HG03108 (cell line): ENCODE data around the gene CALN1.

ENCODE experiments used
- ATAC-seq: cut with Tn5 transposase; IDR thresholded peaks from one replicate; pipeline ENCODE4 v1.9.1; 2021; ENCODE audit warnings: moderate library complexity; ENCODE audit not compliant: unreplicated experiment

The CALN1 gene

DNA sequence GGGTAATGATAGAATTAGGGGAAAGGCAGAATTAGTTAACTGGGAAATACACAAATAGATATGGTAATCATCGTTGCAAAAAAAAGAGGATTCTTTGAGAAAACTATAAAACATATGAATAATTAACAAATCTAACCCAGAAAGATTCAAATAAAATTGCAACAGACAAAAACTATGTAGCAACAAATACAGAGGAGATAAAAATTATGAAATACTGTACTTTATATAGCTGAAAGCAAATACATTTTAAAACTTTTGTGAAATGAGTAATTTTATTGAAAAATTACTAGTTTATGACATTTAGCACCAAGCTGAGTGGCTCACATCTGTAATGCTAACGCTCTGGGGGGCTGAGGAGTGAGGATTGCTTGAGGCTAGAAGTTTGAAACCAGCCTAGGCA, 356.7 kb downstream of the CALN1 start:
- ATAC-seq = no peak

DNA sequence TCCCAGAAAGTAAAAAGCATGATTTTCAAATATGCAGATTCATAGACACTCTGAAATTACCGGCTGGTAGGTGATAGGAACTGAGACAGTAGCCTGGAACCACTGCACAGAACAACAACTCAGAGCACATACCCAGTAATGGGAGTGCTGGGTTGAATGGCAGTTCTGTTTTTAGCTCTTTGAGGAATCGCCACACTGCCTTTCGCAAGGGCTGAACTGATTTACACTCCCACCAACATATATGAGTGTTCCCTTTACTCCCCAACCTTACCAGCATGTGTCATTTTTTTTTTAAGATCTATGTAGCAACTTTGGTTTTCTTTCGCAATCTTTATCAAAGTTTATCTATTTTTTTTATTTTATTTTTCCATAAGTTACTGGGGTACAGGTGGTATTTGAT, 358.8 kb downstream of the CALN1 start:
- no peak for ATAC-seq

DNA sequence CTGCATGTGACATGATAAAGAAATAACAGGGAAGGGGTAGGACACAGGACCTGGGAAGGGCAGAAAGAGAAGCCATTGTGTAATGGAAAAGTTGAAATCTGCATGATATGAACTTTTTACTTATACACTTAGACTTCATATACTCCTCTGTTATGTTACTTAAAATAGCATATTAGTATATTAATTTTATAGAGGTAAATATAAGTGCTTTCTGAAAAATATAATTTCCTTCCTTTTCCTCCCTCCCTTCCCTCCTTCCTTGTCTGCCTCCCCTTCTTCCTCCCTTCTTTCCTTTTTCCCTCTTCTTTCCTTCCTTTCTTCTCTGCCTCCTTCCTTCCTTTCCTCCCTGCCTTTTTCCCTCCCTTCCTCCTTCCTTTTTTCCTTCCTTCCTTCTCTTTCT, 363.7 kb downstream of the CALN1 start:
- ATAC-seq = no peak

DNA sequence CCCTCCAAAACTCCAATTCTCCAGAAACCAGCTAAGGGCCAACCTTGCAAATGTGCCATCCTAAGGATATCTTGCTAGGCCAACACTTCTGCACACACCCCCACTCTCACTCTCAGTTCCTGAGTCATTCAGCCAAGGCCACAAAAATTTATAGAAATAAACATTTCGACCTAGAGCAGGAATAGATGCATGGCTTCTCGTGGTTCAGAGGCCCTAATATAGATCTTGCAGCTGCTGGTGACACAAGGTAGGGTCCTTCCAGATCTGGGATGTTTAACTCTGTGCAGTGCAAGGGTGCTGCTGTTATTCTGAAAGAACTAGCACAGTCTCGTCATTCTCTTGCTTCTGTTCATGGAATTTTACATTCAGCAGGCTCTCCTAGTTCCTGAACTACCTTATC, 369.3 kb downstream of the CALN1 start:
- no peak for ATAC-seq

DNA sequence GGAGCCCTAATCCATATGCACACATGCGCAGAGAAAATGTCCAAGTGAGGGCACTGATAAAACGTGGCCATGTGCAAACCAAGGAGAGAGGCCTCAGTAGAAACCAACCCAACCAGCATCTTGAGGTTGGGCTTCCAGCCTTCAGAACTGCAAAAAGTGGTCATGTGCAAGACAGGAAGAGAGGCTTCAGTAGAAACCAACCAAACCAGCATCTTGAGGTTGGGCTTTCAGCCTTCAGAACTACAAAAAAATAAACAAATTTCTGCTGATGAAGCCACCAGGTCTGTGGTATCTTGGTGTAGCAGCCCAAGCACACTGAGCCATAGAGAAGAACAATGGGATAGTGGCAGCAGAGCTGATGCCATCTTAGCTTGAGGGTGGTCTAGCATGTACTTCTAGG, 371.5 kb downstream of the CALN1 start:
- no peak for ATAC-seq

DNA sequence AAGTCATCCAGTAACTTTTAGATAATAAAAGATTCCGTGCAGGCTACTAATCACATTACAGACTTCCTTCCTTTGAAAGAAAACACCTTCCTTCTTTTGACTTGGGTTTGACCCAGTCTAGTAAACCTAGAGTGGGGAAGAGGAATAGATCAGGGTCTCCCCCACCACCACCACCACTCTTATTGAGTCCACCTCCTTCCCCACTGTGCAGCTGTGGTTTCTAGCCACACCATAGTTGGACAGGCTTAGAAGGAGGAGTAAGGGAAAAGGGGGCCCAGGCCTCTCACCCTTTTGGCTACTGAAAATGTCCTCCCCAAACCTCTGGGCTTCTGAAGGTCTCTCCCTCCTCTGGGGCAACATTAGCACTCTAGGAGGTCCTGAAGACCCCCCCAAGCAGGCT, 372.7 kb downstream of the CALN1 start:
- ATAC-seq = no peak

DNA sequence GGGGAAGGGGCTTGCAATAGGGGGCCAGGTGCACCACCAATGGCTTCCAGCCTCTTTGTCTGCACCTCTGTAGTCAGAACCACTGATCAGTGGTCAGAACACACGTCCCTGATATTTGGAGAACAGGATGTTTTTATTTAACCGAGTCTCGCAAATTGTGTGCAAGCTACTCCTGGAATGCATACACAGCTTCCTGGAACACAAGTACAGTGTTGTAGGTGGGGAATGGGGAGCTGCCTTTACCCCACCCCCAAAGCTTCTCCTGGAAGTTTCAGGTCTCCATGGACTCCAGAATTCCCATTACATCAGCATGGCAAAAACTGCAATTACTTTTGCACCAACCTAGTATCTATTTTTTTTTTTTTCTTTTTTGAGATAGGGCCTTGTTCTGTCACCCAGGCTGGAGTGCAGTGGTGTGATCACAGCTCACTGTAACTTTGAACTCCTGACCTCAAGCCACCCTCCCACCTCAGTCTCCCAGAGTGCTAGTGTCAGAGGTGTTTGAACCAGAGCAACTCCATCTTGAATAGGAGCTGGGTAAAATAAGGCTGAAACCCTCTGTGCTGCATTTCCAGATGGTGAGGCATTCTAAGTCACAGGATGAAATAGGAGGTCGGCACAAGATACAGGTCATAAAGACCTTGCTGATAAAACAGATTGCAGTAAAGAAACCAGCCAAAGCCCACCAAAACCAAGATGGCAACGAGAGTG, 374.0 kb downstream of the CALN1 start:
- no peak for ATAC-seq

DNA sequence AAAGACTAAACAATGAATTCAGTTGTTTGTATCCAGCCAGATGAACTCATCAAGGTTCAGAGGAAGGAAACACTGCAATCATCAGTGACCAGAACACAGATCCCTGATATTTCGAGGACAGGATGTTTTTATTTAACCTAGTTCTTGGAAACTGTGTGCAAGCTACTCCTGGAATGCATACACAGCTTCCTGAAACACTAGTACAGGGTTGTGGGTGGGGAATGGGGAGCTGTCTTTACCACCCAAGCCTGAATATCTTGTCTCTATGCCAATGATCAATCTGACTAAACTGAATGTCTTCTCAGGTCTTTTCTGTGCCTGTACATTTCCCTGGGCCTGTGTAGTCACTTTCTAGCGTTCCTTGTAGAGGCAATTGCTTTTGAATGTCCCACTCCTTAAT, 374.6 kb downstream of the CALN1 start:
- no peak for ATAC-seq

DNA sequence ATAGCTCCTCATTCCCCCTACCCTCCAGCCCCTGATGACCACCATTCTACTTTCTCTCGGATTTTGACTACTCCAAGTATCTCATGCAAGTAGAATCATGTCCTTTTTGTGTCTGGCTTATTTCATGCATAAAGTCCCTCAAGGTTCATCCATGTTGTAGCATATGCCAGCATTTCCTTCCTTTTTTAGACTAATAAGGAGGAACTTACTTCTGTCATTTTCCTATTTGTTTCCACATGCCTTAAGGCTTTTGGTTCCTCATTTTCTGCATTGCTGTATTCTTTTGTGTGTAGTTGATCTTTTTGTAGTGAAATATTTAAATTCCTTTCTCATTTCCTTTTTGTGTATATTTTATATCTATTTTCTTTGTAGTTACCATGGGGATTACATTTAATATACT, 376.9 kb downstream of the CALN1 start:
- ATAC-seq = no peak

DNA sequence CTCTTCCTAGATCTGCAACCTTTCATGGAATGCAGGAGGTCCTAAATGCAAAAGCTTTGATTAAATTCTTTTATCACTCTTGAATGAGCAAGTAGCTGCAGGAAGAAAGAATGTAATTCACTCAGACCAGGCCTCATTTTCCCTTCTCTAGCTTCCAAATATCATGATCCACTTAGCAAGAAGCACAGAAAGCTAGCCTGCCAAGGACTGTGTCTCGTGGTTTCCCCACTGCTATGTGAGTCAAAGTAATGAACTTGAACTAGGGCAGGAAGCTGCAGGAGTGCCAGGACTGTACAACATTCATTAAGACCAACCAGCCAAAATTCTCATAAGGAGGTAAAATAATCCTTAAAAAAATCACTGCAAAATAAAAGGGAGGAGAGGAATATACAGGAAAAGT, 379.2 kb downstream of the CALN1 start:
- ATAC-seq = no peak

DNA sequence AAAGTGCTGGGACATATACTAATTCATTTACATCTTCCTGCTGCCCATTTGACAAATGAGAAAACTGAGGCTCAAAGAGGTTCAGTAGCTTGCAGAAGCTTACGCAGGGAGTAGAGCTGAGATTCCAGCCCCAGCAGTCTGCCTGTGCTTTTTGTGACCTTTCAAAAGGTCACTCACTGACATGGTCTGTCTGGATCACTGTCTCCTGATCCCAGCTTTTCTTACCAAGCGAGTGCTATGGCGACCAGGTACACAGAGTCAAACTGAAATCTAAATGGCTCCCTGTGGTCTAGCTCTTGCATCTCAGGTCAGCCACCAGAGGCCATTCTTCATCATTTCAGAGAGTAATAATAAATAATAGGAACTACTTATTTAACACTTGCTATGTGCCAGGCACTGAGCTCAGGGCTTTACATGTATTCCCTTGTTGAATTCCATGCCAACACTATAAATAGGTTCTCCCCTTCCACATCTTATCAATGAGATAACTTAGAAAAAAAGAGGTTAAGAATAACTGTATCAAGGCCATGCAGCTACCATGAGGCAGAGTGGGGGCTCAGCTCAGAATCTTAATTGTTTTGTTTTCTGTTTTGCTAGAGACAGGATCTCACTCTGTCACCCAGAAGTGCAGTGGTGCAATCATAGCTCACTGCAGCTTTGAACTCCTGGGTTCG, 381.0 kb downstream of the CALN1 start:
- ATAC-seq = no peak

DNA sequence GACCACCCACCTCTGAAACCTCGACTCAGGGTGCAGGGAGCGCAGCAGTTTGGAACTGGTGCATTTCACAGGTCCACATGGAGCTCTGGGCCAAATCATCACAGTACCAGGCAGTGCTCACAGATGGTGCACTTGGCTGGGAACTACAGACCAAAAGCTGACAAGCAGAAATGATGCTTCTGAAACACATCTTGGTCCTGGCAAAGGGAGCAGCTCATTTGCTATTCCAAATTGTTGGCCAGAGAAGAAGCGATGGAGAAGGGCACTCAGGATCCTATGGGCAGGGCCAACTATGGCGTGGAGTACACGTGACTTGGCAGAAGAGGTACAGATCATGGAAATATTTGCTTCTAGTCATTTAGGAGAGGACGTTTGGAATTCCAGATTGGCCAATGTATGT, 383.9 kb downstream of the CALN1 start:
- ATAC-seq = no peak

DNA sequence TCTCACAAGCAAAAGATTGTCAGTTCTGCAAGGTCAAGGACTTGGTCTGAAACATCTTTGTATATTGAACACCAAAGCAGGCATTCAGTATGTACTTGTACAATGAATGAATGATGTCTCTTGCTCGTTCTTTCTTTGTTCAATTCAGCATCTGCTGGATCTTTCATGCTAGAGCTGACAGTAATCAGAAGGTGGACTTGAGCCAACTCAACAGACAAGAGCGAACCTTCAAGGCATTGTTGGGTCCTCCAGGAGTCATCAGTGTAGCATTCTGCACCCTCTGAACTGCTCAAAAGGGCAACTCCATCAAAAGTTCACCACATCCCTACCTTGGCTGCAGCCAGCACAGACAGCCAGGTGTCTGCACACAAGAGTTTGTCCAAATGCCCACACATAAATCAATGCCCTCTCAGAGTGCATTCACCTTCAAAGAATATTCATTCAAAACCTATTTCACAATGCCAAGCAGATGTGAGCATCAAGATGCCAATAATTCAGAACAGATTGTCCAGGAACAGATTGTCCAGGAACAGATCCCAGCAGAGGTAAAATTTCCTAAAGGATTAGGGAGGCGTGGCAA, 386.7 kb downstream of the CALN1 start:
- ATAC-seq = no peak

DNA sequence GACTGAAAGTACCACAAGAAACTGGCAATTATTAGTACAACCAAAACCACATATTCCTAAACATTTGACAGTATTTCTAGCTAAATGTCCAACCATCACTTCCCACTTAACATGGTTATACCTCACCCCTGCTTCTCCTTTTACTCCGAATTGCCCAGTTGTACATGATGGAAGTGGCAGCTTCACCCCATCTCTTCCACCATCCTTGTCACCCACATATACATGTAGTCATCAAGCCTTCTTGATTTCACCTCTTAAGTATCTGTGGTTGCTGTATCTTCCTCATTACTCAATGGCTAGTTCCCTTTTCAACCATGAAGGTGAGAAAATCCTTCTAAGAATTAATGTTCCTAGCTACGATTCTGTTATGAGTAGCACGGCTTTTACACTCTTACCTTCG, 388.2 kb downstream of the CALN1 start:
- no peak for ATAC-seq

DNA sequence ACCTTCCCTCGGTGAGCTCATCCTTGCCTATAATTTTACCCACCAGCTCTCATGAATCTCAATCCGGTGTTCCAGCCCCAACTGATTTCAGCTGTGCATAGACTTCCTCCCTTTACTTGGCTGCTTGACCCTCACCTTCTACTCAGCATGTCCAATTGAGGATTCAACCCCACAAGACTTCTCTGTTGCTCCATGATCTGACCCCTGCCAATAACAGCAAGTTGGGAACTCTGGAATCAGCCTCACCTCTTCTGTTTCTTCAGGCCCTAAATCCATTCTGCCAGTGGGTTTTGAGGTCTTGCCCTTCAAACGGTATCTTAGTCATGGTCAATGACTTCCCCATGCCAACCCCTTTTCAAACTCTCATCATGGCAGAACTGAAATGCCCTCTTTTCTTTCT, 390.4 kb downstream of the CALN1 start:
- ATAC-seq = no peak

DNA sequence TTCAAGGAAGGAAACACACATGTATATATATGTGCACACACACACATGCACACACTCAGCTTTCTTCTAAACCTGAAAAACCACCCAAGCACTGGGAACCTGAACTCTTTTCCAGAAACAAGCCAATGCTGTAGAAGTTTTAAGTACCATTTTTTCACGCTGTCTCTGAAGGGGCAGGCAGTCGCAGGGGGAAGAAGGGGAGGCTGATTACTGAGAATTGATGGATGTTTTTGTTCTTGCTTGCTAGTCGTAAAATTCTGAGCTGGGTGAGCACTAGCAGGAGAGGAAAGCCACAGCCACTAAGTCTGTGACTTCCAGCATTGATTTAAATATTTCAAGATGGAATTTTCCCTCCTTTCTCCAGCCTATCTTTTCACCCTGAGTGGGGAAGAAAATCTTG, 391.8 kb downstream of the CALN1 start:
- no peak for ATAC-seq

DNA sequence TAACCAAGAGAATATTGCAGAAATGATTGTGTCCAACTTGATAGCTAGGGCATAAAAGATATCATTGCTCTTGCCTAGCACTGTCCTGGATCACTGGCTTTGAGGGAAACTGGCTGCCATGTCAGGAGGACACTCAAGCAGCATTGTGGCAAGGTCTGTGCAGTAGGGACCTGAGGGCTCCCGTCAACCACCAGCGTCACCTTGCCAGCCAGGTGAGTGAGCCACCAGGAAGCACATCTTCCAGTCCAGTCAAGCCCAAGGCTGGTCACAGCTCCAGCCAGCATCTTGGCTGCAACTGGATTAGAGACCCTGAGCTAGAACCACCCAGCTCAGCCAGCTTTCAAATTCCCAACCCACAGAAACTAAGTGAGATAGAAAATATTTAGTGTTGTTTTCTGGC, 392.7 kb downstream of the CALN1 start:
- ATAC-seq = no peak

DNA sequence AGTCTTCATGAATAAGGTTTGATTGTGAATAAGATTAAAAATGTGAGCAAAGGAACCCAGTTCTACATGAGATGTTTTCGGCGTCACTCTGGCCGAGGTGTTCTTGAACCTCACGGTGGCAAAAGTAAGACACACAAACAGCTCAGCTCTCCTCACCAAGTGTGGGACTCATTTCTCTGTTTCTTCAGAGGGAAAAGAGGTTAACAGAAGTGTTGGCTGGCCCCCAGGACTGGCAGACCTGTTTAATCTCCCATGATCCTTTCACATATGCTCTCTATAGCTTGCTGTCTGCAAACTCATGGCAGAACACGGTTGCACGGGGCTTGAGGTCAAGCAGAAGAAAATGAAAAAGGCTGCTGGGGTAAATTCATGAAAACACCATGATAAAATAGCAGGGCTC, 394.4 kb downstream of the CALN1 start:
- no peak for ATAC-seq

DNA sequence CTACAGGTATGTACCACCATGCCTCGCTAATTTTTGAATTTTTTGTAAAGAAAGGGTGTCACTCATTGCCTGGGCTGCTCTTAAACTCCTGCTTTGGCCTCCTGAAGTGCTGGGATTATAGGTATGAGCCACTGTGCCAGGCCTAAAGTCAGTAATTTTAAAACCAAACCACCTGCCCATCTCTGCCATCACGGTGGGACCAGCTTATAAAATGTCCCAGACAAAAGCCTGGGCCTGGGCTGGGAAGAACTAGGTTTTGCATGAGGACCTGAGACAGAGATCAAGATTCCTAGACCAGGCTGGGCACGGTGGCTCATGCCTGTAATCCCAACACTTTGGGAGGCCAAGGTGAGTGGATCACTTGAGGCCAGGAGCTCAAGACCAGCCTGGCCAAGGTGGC, 395.6 kb downstream of the CALN1 start:
- no peak for ATAC-seq

DNA sequence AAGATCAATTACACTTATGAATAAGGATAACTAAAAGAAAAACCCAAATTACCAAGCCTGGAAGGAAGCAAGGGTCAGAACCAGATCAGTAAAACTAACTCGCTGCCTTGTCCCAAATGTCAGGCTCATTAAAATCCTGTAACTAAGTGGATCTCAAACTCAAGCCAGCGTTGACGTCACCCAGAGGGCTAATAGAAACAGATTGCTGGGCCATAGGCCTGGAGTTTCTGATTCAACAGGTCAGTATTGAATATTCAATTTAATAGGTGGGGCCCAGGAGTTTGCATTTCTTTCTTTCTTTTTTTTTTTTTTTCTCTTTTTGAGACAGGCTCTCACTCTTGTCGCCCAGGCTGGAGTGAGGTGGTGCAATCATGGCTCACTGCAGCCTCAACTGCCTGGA, 397.0 kb downstream of the CALN1 start:
- ATAC-seq = no peak

DNA sequence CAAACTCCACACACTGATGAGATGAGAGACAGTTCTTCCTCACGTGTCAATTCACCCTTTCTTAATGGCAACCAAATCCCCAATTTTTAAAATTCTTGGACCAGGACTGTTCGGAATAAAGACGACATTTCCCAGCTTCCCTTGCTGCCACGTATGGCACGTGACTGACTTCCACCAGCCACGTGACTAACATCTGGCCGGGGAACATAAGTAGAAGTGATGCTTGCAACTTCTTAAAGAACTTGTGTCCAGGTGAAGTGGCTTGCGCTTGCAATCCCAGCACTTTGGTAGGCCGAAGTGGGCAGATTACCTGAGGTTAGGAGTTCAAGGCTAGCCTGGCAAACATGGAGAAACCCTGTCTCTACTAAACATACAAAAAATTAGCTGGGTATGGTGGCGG, 405.1 kb downstream of the CALN1 start:
- ATAC-seq = no peak

DNA sequence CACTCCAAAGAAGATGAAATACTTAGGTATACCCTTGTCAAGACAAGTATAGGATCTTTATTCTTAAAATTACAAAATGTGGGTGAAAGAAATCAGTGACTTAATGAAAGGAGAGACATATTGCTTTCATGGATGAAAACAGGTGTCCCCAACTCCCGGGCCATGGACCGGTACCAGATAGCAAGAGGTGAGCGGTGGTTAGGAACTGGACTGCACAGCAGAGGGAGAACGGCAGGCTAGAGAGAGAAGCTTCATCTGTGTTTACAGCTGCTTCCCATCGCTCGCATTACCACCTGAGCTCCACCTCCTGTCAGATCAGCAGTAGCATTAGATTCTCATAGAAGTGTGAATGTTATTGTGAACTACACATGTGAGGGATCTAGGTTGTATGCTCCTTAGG, 408.9 kb downstream of the CALN1 start:
- no peak for ATAC-seq

DNA sequence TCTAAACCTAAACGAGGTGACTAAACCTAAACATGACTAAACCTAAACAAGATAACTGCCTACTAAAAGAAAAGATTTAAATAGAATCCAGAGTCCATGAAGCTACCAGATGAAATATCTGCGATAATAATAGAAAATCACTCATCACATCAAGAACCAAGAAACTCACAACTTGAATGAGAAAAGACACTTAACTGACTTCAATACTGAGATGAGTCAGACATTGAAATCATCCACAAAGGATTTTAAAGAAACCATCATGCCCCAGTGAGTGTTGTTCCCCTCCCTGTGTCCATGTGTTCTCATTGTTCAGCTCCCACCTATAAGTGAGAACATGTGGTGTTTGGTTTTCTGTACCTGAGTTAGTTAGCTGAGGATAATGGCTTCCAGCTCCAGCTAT, 416.0 kb downstream of the CALN1 start:
- ATAC-seq = no peak
